Muscle of leg (tissue), 11 donors: ENCODE results near the gene TJAP1. TPM values are rescaled to one million over a fixed set of nuclear protein-coding genes. Genes with fewer than 3 reads are reported as not detected.
"Not testable (repeated sequence)": the region's sequence is repeated elsewhere in the genome, so short reads cannot be mapped to it uniquely, and the experiment has no call there.

Experiments used
- DNase-seq: peaks from one replicate; pipeline ENCODE4 v3.0.0; 2013
- H3K27ac ChIP-seq: one replicate; pipeline ENCODE4 v1.5.1; 2013; ENCODE audit warnings: mild to moderate bottlenecking, low read length, control low read depth
- H3K27me3 ChIP-seq: one replicate; pipeline ENCODE4 v1.6.1; 2013; ENCODE audit warnings: low read length; ENCODE audit not compliant: control insufficient read depth, insufficient read depth
- H3K36me3 ChIP-seq: one replicate; pipeline ENCODE4 v1.6.1; 2013; ENCODE audit warnings: low read length; ENCODE audit not compliant: control insufficient read depth, insufficient read depth
- H3K4me1 ChIP-seq: one replicate; pipeline ENCODE4 v1.6.1; 2013; ENCODE audit warnings: low read length; ENCODE audit not compliant: control insufficient read depth, insufficient read depth
- H3K4me3 ChIP-seq: one replicate; pipeline ENCODE4 v1.5.1; 2013; ENCODE audit warnings: low read length, control low read depth
- H3K9me3 ChIP-seq: replicated peaks from 2 replicates; pipeline ENCODE4 v1.6.1; 2013; ENCODE audit warnings: low read depth, low read length; ENCODE audit not compliant: control insufficient read depth
- WGBS: methylation state at CpG from one replicate; pipeline ENCODE4 v1.1.5; 2013; ENCODE audit warnings: missing lambda C conversion rate; ENCODE audit not compliant: insufficient coverage; 5-methylcytosine and 5-hydroxymethylcytosine counted together
- polyA plus RNA-seq, 8 donors: library from polyadenylated mRNA; unstranded; fragments of 120-200 nt; gene quantifications; one replicate each; pipeline versions ENCODE4 v1.2.1 to v1.2.3, GENCODE V29; 2013; ENCODE audit warnings: inconsistent platforms in 1 of 8, low replicate concordance in 1 of 8; ENCODE audit not compliant: insufficient read length in 8 of 8, insufficient read depth in 1 of 8
- total RNA-seq: library from RNA; stranded (reverse); fragments of 120-200 nt; gene quantifications from one replicate; pipeline ENCODE4 v1.2.4, GENCODE V29; 2013

TJAP1 gene
- total and polyA plus RNA-seq, 9 donors: 15.9 to 31.4 (median 25.0) TPM

DNA sequence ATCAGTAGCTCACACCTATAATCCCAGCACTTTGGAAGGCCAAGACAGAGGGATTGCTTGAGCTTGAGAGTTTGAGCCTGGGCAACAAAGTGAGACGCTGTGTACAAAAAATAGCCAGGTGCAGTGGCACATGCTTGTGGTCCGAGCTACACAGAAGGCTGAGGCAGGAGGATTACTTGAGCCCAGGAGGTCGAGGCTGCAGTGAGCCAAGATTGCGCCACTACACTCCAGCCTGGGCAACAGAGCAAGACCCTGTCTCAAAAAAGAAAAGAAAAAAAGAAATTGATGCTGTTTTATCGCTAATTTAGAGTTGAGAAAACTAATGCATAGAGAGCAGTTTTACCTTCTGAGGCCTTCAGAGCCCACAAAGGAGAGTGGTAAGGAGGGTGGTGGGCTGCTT lies 20.9 kb downstream of the TJAP1 start:
- H3K27ac ChIP-seq, DNase-seq, H3K4me3 ChIP-seq, H3K9me3 ChIP-seq, H3K27me3 ChIP-seq: not testable (repeated sequence)
- Histone ChIP-seq H3K36me3 (peaks cover 49% of the 10 kb centered on the region), H3K4me1 (peaks cover 71% of the 10 kb centered on the region)
- WGBS: 98% methylated on average over 4 of the region's 5 CpGs

DNA sequence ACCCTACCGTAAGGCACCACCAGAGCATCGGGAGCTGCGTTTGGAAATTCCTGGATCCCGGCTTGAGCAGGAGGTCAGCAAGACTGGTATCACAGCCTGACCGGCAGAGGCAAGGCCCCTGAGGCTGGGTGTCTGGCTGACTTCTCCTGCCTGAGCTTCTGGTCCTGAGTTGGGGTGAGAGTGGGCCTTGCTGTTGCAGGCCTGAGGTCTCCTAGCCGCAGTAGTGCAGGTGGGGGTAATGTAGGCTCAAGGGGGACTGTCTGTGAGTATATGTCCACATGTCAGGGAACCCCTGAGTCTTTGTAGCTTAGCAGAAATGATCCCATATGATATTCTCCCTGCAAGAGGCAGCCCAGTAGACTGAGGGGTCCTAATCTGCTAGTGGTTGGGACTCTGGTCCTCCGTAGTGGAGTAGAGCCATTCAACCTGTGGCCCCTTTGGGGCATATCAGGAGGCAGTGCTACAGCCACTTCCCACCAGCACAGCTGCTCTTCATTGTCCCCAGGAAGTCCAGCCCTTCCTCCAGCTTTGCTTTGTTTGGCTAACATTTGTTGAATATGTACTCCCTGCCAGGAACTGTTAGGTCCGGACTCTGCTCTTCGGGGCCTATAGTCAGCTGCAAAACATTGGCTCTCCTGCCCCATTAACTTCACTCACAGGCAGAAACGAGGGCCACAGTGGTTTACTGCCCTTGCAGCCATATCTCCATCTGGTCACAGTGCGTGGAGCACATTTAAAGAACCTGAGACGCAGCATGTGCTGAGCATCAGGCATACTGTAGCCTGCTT lies 21.9 kb downstream of the TJAP1 start:
- Histone ChIP-seq H3K27ac (peak overlapping the region; percentile 62), H3K4me1 (peaks cover 62% of the 10 kb centered on the region)

DNA sequence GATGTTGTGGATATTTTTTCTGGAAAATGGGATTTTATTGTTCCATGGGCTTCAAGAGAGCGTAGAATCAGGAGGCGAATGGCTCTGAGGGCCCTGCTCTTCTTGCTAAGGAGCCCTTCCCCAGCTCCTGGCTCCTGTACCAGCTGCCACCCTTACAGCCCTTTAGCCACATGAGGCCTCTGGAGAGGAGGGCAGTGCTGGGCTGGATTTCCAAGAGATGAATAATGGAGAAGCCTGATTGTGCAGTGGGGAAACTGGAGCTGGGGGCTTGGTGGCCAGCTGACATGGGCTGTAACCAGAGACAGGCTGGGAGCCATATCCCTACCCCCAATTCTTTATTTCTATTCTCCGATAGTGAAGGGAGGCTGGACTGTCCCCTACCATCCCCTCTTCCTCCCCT lies 23.6 kb downstream of the TJAP1 start:
- no peak overlapping the region for H3K4me3 ChIP-seq
- DNase-seq: no peak
- no peak overlapping the region for H3K27ac ChIP-seq
- peaks cover 72% of the 10 kb centered on the region for H3K36me3 ChIP-seq
- H3K27me3 ChIP-seq: no peaks in the 10 kb centered on the region
- no CpG with 5 or more reads among the region's 3 CpGs for WGBS
- H3K4me1 ChIP-seq: peaks cover 46% of the 10 kb centered on the region
- H3K9me3 ChIP-seq: no peaks in the 10 kb centered on the region

More for the DNA sequence above, 21.9 kb downstream of the TJAP1 start:
- 63% methylated on average over 11 of the region's 12 CpGs for WGBS
- Histone ChIP-seq H3K27me3 (no peaks in the 10 kb centered on the region), H3K4me3 (no peak overlapping the region), H3K36me3 (peaks cover 56% of the 10 kb centered on the region), H3K9me3 (no peaks in the 10 kb centered on the region)
- peak; percentile 80 for DNase-seq

DNA sequence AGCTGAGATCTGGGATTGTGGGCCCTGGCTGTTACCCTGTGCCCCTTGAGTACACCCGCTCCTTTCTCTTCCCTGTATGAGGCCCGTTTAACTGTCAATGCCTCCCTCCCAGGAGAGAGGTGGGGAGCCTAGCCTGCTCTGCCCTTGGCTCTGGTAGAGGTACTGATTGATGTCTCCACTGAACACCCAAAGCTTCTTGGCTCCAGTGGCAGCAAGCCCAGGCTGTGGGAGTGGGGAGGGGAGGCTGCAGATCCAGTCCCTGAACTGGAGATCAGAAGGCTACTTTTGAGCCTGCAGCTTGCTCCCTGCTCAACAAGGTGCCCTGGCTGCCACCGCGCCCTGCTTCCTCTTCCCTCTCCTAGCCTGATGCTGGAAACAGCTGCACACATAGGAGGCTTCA lies 25.3 kb downstream of the TJAP1 start:
- H3K9me3 ChIP-seq: no peaks in the 10 kb centered on the region
- no peak overlapping the region for H3K27ac ChIP-seq
- H3K36me3 ChIP-seq: peaks cover 73% of the 10 kb centered on the region
- no peak overlapping the region for H3K4me3 ChIP-seq
- DNase-seq: no peak
- WGBS: 93% methylated on average over 2 of the region's 4 CpGs
- H3K4me1 ChIP-seq: peaks cover 39% of the 10 kb centered on the region
- no peaks in the 10 kb centered on the region for H3K27me3 ChIP-seq

DNA sequence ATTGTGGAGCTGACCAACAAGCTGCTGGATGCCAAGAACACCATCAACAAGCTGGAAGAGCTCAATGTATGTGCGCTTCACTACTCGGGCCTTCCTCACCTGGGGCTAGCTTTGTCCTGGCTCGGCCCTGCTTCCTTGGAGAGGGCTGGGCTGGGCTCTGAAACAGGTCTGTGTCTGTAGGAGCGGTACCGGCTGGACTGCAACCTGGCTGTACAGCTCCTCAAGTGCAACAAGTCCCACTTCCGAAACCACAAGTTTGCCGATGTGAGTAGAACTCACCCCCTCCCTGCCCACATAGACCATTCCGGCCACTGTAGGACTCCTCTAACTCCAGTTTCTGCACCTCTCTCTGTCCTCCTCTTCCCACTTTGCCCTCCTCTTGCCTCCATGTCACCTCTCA lies 26.1 kb downstream of the TJAP1 start:
- H3K9me3 ChIP-seq: no peaks in the 10 kb centered on the region
- WGBS: 91% methylated on average over 8 of the region's 8 CpGs
- H3K4me1 ChIP-seq: peaks cover 36% of the 10 kb centered on the region
- DNase-seq: no peak
- H3K27ac ChIP-seq: no peak overlapping the region
- H3K27me3 ChIP-seq: peaks cover 5% of the 10 kb centered on the region
- peaks cover 70% of the 10 kb centered on the region for H3K36me3 ChIP-seq
- no peak overlapping the region for H3K4me3 ChIP-seq

DNA sequence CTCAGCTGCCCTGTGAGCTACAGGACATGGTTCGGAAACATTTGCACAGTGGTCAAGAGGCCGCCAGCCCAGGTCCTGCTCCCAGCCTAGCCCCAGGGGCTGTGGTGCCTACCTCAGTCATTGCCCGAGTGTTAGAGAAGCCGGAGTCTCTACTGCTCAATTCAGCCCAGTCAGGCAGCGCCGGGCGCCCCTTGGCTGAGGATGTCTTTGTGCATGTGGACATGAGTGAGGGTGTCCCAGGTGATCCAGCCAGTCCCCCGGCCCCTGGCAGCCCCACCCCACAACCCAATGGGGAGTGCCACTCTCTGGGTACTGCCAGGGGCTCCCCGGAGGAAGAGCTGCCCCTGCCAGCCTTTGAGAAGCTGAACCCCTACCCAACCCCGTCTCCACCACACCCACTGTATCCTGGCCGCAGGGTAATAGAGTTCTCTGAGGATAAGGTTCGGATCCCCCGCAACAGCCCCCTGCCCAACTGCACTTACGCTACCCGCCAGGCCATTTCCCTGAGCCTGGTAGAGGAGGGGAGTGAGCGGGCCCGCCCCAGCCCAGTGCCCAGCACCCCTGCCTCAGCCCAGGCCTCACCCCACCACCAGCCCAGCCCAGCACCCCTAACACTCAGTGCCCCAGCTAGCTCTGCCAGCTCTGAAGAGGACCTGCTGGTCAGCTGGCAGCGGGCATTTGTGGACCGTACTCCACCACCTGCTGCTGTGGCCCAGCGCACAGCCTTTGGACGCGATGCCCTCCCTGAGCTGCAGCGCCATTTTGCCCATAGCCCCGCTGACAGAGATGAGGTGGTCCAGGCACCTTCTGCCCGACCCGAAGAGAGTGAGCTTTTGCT lies 27.6 kb downstream of the TJAP1 start:
- peaks cover 27% of the 10 kb centered on the region for H3K4me1 ChIP-seq
- H3K9me3 ChIP-seq: no peaks in the 10 kb centered on the region
- no peak overlapping the region for H3K4me3 ChIP-seq
- 90% methylated on average over 17 of the region's 26 CpGs for WGBS
- peaks cover 17% of the 10 kb centered on the region for H3K27me3 ChIP-seq
- H3K27ac ChIP-seq: no peak overlapping the region
- DNase-seq: no peak
- peaks cover 55% of the 10 kb centered on the region for H3K36me3 ChIP-seq

DNA sequence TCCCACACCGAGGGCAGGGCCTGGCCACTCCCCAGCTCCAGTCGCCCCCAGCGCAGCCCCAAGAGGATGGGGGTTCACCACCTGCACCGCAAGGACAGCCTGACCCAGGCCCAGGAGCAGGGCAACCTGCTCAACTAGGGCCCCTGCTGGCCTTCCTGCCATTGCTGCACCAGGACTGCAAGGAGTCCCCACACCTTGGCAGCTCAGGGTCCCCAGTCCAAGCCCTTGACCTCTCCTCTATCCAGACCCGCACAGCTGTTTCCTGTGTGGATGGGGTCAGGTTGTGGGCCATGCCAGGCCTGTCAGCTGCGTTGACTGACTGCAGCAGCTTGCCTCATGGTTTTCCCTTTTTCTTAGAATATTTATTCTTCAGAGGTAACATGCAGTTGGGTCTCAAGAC lies 28.3 kb downstream of the TJAP1 start:
- Histone ChIP-seq H3K27ac (no peak overlapping the region), H3K36me3 (peaks cover 48% of the 10 kb centered on the region), H3K9me3 (no peaks in the 10 kb centered on the region), H3K27me3 (peaks cover 17% of the 10 kb centered on the region), H3K4me3 (no peak overlapping the region), H3K4me1 (peaks cover 27% of the 10 kb centered on the region)
- no peak for DNase-seq
- WGBS: 73% methylated on average over 4 of the region's 6 CpGs

DNA sequence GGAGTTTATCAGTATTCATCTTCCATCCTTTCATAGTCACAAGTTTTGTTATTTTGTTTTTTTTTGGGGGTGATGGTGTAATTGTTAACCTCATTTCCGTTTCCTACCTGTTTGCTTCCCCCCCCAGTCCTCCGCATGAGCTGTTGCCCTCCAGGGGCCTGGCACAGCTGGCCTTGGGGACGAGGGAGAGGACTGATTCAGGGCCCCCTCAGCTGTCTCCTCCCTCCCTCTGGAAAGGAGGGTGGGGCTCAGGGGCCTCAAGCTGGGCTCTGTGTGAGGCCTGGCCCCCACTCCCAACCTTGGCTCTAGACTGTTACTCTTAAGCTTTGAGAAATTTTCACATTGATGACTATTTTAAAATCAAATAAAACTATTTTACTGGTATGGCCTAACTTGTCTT lies 28.8 kb downstream of the TJAP1 start:
- peaks cover 23% of the 10 kb centered on the region for H3K4me1 ChIP-seq
- peaks cover 17% of the 10 kb centered on the region for H3K27me3 ChIP-seq
- no peak overlapping the region for H3K27ac ChIP-seq
- peaks cover 46% of the 10 kb centered on the region for H3K36me3 ChIP-seq
- H3K9me3 ChIP-seq: no peaks in the 10 kb centered on the region
- no CpG with 5 or more reads among the region's 3 CpGs for WGBS
- no peak overlapping the region for H3K4me3 ChIP-seq
- DNase-seq: no peak

DNA sequence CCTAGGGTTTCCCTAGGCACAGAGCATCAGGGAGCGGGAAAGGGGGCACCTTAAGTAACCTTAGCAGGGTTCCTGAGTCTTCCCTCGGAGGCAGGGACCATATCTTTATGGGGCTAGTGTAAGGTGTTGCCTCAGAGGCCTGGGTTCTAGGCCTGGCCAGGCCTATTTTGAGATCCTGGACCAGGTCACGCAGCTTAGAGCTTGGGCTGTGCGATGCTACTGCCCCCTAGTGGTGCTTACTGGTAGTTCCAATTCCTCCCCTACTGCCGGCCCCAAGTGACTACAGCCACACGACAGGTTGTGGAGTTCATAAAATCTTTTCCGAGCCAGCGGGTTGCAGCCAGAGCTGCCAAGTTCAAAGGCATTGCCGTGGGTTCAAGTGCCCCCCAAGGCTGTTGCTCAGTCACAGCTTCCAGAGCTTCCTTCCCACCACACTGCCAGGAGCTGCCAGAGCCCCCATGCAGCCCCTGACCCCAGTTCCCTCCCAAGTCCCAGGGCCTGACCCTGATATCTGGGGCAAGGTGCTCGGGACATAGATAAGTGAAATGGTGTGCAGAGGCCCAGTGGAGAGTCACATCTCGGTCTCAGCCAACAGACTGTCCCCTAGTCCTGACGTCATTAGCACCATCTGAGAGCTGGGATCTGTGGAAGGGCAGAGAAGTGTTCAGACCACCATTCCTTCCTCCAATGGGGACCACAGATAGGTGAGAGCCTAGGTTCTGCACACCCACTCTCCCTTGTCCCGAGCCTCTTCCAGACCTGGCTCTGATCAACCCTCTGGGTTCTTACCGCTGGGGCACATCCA lies 29.5 kb downstream of the TJAP1 start:
- WGBS: 23% methylated on average over 12 of the region's 14 CpGs
- Histone ChIP-seq H3K4me1 (peaks cover 22% of the 10 kb centered on the region), H3K9me3 (no peaks in the 10 kb centered on the region), H3K27ac (no peak overlapping the region), H3K36me3 (peaks cover 48% of the 10 kb centered on the region), H3K27me3 (peaks cover 17% of the 10 kb centered on the region), H3K4me3 (no peak overlapping the region)
- DNase-seq: peak; percentile 88
